ENCODE data around the gene KPTN. TPM values are rescaled to one million over a fixed set of nuclear protein-coding genes. Genes with fewer than 3 reads are reported as not detected.

The KPTN gene
- total RNA-seq, 4 donors from 2014 or later: 7.1 to 22.3 (median 13.4) TPM

DNA sequence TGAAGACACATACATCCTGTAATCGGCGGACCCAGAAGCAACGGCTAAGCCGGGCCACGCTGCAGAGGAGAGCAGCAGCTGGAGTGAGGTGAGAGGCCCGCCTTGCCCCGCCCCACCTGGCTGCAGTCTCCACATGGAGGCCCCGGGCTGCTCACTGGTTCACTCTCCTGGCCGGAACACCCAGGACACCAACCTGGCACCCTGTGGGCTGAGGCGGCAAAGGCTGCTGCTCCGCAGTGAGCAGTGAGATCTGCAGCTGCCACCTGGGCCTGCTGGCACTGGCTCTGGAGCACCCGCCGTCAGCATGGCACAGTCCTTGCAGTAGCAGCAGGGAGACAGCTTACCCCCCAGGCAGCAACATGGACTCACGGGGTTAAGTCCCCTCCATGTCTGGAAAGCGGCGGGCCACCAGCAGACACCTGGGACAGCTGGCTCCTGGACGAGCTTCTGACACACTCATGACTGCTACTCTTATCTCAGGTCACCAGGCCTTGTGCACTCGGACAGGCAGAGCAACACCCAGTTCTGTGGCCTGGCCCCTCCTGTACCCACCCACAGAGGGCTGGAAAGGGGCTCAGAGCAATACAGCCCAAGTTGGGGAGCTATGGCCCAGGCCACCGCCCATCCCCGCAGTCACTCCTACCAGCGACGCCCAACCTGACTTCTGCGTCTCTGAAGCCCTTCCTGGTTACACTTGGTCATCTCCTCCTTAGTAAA is 13.2 kb upstream of the KPTN start:
- Histone ChIP-seq H3K9me3 (no peaks in the 10 kb centered on the region), H3K4me3 (no peak overlapping the region), H3K27ac (no peak overlapping the region), H3K4me1 (no peaks in the 10 kb centered on the region), H3K27me3 (no peaks in the 10 kb centered on the region), H3K36me3 (peaks cover 0 to 92% (median 0%) of the 10 kb centered on the region in 3 donors)
- no peak for DNase-seq
- TF ChIP-seq POLR2A (IDR thresholded peaks at IDR 0.05): no peak
- TF ChIP-seq, protein P1, sequence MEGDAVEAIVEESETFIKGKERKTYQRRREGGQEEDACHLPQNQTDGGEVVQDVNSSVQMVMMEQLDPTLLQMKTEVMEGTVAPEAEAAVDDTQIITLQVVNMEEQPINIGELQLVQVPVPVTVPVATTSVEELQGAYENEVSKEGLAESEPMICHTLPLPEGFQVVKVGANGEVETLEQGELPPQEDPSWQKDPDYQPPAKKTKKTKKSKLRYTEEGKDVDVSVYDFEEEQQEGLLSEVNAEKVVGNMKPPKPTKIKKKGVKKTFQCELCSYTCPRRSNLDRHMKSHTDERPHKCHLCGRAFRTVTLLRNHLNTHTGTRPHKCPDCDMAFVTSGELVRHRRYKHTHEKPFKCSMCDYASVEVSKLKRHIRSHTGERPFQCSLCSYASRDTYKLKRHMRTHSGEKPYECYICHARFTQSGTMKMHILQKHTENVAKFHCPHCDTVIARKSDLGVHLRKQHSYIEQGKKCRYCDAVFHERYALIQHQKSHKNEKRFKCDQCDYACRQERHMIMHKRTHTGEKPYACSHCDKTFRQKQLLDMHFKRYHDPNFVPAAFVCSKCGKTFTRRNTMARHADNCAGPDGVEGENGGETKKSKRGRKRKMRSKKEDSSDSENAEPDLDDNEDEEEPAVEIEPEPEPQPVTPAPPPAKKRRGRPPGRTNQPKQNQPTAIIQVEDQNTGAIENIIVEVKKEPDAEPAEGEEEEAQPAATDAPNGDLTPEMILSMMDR (IDR thresholded peaks at IDR 0.05): no peak

DNA sequence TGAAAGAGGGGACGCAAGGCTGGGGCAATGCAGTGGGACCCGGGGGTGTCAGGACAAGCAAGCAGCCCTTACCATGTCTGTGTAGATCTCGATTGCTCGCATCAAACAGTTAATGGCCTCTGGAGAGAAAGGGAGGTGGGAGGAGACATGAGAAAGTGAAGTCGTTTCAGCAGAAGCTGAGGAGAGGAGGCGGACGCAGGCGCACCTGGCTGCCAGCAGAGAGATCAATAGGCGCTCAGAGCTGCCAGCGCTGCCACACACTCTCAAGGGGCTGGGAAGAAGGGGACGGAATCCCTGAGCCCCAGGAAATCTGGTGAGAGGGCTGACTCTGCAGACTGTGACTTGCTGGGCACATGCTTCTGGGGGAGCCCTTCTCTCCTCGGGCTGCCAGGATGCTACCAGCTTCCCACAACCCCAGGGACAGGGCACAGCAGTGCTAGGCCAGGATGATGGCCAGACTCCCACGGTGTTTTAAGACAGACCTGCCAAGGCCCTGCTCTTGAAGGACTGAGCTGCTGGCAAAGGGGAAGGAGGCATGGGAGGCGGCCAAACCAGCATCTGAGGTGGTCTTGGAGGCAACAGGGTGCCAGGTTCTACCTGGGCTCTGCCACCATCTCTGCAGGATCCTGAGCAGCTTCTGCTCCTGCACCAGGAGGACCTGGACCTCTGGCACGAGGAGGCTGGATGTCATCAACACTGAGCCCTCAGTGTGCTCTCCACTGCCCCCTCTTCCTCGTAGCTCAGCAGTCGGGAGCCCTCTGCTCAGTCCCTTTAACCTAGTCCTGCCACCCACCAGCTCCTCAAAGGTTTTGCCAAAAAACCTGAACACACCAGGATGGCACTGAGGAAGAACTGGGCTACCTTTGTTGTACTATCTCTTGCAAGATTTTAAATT is 11.7 kb upstream of the KPTN start:
- Histone ChIP-seq H3K9me3 (no peaks in the 10 kb centered on the region), H3K36me3 (peaks cover 0 to 91% (median 0%) of the 10 kb centered on the region in 3 donors), H3K27me3 (no peaks in the 10 kb centered on the region), H3K4me1 (no peaks in the 10 kb centered on the region), H3K4me3 (no peak overlapping the region), H3K27ac (no peak overlapping the region)
- TF ChIP-seq POLR2A (IDR thresholded peaks at IDR 0.05): no peak
- TF ChIP-seq, protein P1 (IDR thresholded peaks at IDR 0.05): no peak
- DNase-seq: no peak

DNA sequence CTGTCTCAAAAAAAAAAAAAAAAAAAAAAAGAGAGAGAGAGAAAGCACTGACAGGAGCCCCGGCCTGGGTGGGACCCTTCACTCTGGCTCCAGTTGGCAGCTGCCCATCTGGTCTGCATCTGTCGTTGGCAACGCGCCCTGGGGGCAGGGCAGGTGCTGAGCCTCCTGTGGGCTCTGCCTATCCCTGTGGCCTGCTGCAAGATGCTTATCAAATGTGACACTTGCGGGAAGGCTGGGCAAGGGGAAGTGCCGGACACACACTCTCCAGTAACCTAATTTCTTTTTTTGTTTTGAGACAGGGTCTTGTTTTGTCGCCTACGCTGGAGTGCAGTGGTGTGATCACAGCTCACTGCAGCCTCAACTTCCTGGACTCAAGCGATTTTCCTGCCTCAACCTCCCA is 10.7 kb upstream of the KPTN start:
- DNase-seq: peak in 1 of 3 donors; percentile 65
- H3K36me3 ChIP-seq: peaks cover 0 to 86% (median 0%) of the 10 kb centered on the region in 3 donors

DNA sequence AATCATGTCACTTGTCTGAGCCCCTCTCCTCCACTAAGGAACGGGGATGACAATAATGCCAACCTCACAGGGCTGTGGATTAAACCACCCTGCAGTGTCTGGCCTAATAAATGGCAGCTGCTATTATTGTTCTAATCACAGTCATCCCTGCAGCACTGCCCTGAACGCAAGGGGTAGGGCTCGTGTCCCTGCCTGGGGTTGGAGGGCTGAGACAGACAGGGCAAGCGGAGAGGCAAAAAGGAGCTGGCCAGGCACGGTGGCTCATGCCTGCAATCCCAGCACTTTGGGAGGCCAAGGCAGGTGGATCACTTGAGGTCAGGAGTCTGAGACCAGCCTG is 10.2 kb upstream of the KPTN start:
- H3K4me1 ChIP-seq: no peaks in the 10 kb centered on the region
- H3K4me3 ChIP-seq: no peak overlapping the region
- H3K9me3 ChIP-seq: no peaks in the 10 kb centered on the region
- TF ChIP-seq POLR2A (IDR thresholded peaks at IDR 0.05): no peak
- TF ChIP-seq, protein P1 (IDR thresholded peaks at IDR 0.05): no peak
- no peak overlapping the region for H3K27ac ChIP-seq
- peaks cover 0 to 86% (median 0%) of the 10 kb centered on the region in 3 donors for H3K36me3 ChIP-seq
- no peak for DNase-seq
- H3K27me3 ChIP-seq: no peaks in the 10 kb centered on the region

More for the DNA sequence above, 10.7 kb upstream of the KPTN start:
- no peaks in the 10 kb centered on the region for H3K27me3 ChIP-seq
- H3K27ac ChIP-seq: no peak overlapping the region
- TF ChIP-seq, protein P1 (IDR thresholded peaks at IDR 0.05): no peak
- no peak for TF ChIP-seq POLR2A (IDR thresholded peaks at IDR 0.05)
- H3K4me1 ChIP-seq: no peaks in the 10 kb centered on the region
- H3K4me3 ChIP-seq: no peak overlapping the region
- H3K9me3 ChIP-seq: no peaks in the 10 kb centered on the region

DNA sequence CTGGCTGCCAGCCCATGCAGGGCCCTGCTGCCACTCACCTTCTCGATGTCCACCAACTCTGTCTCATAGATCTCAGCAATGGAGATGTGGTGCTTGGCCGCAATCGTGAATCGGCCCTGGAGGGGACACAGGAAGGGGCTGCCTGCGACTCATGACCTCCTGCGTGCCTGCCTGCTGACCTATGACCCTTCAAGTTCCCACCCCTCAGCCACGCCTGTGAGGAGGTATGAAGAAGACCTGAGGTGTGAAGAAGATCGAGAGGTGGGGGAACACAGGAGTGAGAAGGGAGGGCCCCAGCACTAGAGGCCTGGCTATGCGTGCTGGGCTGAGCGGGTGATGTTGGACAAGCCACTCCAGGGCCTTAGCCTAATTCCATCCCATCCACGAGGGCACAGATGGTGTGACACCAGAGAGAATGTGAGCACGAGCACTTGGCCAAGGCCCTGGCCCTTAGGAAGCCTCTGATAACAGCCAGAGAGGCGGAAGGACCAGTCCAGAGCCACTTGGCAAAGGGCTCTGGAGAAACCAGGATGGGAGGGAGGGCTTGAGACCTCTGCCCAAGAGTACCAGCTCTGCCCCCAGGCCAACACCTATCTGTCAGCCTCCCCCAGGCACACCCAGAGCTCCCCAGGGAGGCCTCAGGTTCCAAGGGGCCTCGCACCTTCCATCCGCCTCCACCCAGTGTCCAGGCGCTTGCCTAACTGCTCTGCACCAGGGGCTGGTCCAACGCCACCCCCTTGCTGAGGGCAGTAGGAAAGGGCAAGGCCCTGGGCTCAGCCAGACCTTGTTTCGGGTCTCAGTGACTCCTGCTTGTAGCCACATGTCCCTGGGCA is 9.6 kb upstream of the KPTN start:
- Histone ChIP-seq H3K9me3 (no peaks in the 10 kb centered on the region), H3K27me3 (no peaks in the 10 kb centered on the region), H3K4me3 (no peak overlapping the region), H3K4me1 (no peaks in the 10 kb centered on the region), H3K27ac (no peak overlapping the region), H3K36me3 (peaks cover 0 to 84% (median 0%) of the 10 kb centered on the region in 3 donors)
- TF ChIP-seq, protein P1 (IDR thresholded peaks at IDR 0.05): no peak
- no peak for TF ChIP-seq POLR2A (IDR thresholded peaks at IDR 0.05)
- no peak for DNase-seq
